GM23338 (cell line): ENCODE data around the gene RGSL1.

Experiments used
- CREB1 ChIP-seq: fragments of 250-450 bp; sonication (Bioruptor Pico); IDR thresholded peaks from 2 replicates; pipeline ENCODE4 v1.5.0; 2020; ENCODE audit warnings: low read depth, mild to moderate bottlenecking, moderate library complexity
- EZH2 ChIP-seq: fragments of 200-600 bp; sonication (generic); IDR thresholded peaks from one replicate; pipeline ENCODE4 v1.8.0; 2017; ENCODE audit warnings: antibody characterized with exemption, mild to moderate bottlenecking, low read depth; ENCODE audit not compliant: unreplicated experiment
- JUNB ChIP-seq: IDR thresholded peaks from one replicate; pipeline ENCODE4 v1.6.1; 2016; ENCODE audit warnings: antibody characterized with exemption; ENCODE audit not compliant: unreplicated experiment
- NANOG ChIP-seq: IDR thresholded peaks from 2 replicates; pipeline ENCODE4 v1.6.1; 2016; ENCODE audit warnings: antibody characterized with exemption, borderline replicate concordance
- POLR2AphosphoS5 ChIP-seq: IDR thresholded peaks from 2 replicates; pipeline ENCODE4 v1.6.1; 2016; ENCODE audit warnings: antibody characterized with exemption, low read depth
- REST ChIP-seq: IDR thresholded peaks from one replicate; pipeline ENCODE4 v1.6.1; 2018; ENCODE audit warnings: antibody characterized with exemption; ENCODE audit not compliant: unreplicated experiment
- ZNF462 ChIP-seq: fragments of 250-450 bp; sonication (Bioruptor Pico); IDR thresholded peaks from 2 replicates; pipeline ENCODE4 v1.5.0; 2020; ENCODE audit warnings: mild to moderate bottlenecking, moderate library complexity
- TF ChIP-seq, protein P1 (sequence below), 2 experiments: fragments of 200-600 bp in 1 of 2; sonication (generic) in 1 of 2; conservative IDR thresholded peaks; 2 replicates each; pipeline versions ENCODE4 v1.5.1 to v1.6.1; 2016 to 2017; ENCODE audit warnings: antibody characterized with exemption in 2 of 2, low read depth in 2 of 2, mild to moderate bottlenecking in 2 of 2, moderate library complexity in 1 of 2

DNA sequence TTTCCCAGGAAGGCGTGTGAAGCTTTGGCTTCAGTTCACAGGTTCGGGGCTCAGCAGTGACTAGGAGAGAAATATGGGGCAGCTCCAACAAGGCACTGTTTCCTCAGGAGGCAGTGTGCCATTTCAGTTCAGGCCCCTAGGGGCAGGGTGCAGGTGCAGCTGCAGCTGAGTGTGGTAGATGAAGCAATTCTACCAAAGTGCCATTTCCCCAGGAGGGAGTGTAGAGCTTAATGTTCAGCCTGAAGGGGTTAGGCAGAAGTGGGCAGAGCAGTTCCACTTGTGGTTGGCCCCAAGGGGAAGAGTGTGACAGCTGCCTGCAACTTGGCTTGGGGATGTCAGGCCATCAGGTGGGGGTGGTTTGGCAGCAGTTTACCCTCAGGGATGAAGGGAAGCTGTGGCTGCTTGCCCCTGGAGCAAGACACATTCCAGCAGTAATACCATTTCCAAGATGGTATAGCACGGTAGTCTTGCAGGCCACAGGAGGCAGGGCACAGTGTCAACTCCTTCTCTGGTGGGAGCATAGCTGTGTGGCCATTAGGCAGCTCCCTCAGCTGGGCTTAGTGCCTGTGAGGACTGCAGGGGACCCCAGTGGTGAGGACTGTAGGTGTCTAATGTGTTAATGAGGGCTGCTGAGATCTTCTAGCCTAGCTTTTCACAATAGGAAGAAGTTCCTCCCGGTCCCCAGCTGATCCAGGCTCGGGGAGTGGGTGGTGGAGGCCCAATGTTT, 34.7 kb downstream of the RGSL1 start:
- TF ChIP-seq, protein P1, sequence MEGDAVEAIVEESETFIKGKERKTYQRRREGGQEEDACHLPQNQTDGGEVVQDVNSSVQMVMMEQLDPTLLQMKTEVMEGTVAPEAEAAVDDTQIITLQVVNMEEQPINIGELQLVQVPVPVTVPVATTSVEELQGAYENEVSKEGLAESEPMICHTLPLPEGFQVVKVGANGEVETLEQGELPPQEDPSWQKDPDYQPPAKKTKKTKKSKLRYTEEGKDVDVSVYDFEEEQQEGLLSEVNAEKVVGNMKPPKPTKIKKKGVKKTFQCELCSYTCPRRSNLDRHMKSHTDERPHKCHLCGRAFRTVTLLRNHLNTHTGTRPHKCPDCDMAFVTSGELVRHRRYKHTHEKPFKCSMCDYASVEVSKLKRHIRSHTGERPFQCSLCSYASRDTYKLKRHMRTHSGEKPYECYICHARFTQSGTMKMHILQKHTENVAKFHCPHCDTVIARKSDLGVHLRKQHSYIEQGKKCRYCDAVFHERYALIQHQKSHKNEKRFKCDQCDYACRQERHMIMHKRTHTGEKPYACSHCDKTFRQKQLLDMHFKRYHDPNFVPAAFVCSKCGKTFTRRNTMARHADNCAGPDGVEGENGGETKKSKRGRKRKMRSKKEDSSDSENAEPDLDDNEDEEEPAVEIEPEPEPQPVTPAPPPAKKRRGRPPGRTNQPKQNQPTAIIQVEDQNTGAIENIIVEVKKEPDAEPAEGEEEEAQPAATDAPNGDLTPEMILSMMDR (conservative IDR thresholded peaks at IDR 0.05; ENCODE audit: low read depth in 2 of 2), result peak; percentile 55 to 61
- no peak for TF ChIP-seq ZNF462
- TF ChIP-seq POLR2AphosphoS5, result no peak
- no peak for TF ChIP-seq REST
- TF ChIP-seq EZH2, result no peak
- no peak for TF ChIP-seq NANOG
- no peak for TF ChIP-seq CREB1
- no peak for TF ChIP-seq JUNB
